OCI-LY1 (cell line): ENCODE measurements around the gene ZNF771.

Experiments
- H2AFZ ChIP-seq: fragments of 200-600 bp; sonication (generic), shearing (Covaris generic); 2 replicates; pipeline ENCODE4 v1.6.0; 2014; ENCODE audit warnings: antibody characterized with exemption, mild to moderate bottlenecking, low read length
- H3F3A ChIP-seq: fragments of 200-600 bp; sonication (generic), shearing (Covaris generic); 2 replicates; pipeline ENCODE4 v1.6.0; 2014; ENCODE audit warnings: mild to moderate bottlenecking, antibody characterized with exemption, low read length, moderate library complexity; ENCODE audit not compliant: insufficient read depth
- H3K27ac ChIP-seq: fragments of 200-600 bp; sonication (generic); 2 replicates; pipeline ENCODE4 v1.5.1; 2014; ENCODE audit warnings: low read length, mixed run types, mild to moderate bottlenecking, low read depth; ENCODE audit not compliant: poor library complexity, severe bottlenecking
- H3K27me3 ChIP-seq: fragments of 200-600 bp; sonication (generic); 2 replicates; pipeline ENCODE4 v1.6.0; 2014; ENCODE audit warnings: antibody characterized with exemption, mild to moderate bottlenecking, low read length, moderate library complexity; ENCODE audit not compliant: insufficient read depth
- H3K36me3 ChIP-seq: fragments of 200-600 bp; sonication (generic); 2 replicates; pipeline ENCODE4 v1.6.1; 2014; ENCODE audit warnings: mild to moderate bottlenecking, antibody characterized with exemption, low read length, moderate library complexity, mixed read lengths; ENCODE audit not compliant: insufficient read depth
- H3K4me1 ChIP-seq: fragments of 200-600 bp; sonication (generic); 2 replicates; pipeline ENCODE4 v1.5.1; 2014; ENCODE audit warnings: mild to moderate bottlenecking, low read length, moderate library complexity; ENCODE audit not compliant: insufficient read depth, severe bottlenecking
- H3K4me2 ChIP-seq: fragments of 200-600 bp; sonication (generic), shearing (Covaris generic); 2 replicates; pipeline ENCODE4 v1.6.1; 2014; ENCODE audit warnings: low read length
- H3K4me3 ChIP-seq: fragments of 200-600 bp; sonication (generic); 2 replicates; pipeline ENCODE4 v1.5.1; 2014; ENCODE audit warnings: low read length, low read depth, mild to moderate bottlenecking, mixed read lengths; ENCODE audit not compliant: poor library complexity, severe bottlenecking
- H3K79me2 ChIP-seq: fragments of 200-600 bp; shearing (Covaris generic); 2 replicates; pipeline ENCODE4 v1.6.1; 2016; ENCODE audit warnings: mixed run types, low read length, mixed read lengths; ENCODE audit not compliant: insufficient read depth
- H3K9ac ChIP-seq: fragments of 200-600 bp; sonication (generic), shearing (Covaris generic); 2 replicates; pipeline ENCODE4 v1.6.1; 2014; ENCODE audit warnings: mild to moderate bottlenecking, low read length, mixed read lengths
- H3K9me2 ChIP-seq: fragments of 200-600 bp; sonication (generic), shearing (Covaris generic); 2 replicates; pipeline ENCODE4 v1.6.1; 2014; ENCODE audit warnings: low read depth, mild to moderate bottlenecking, low read length, mixed read lengths
- H3K9me3 ChIP-seq: fragments of 200-600 bp; shearing (Covaris generic); 2 replicates; pipeline ENCODE4 v1.6.1; 2014; ENCODE audit warnings: low read length, mixed read lengths
- H4K20me1 ChIP-seq: fragments of 200-600 bp; sonication (generic), shearing (Covaris generic); 2 replicates; pipeline ENCODE4 v1.6.0; 2016; ENCODE audit warnings: mild to moderate bottlenecking, low read length; ENCODE audit not compliant: insufficient read depth
- EZH2 ChIP-seq: fragments of 200-600 bp; sonication (generic), shearing (Covaris generic); IDR thresholded peaks from 2 replicates; pipeline ENCODE4 v1.8.0; 2017; ENCODE audit warnings: borderline replicate concordance, mixed run types, mild to moderate bottlenecking, antibody characterized with exemption, low read length, moderate library complexity, mixed read lengths
- TF ChIP-seq, protein P1 (sequence below): fragments of 200-600 bp; sonication (generic), shearing (Covaris generic); IDR thresholded peaks from 2 replicates; pipeline ENCODE4 v1.5.1; 2017; ENCODE audit warnings: mild to moderate bottlenecking, antibody characterized with exemption, low read length, moderate library complexity, mixed read lengths

The ZNF771 gene

DNA sequence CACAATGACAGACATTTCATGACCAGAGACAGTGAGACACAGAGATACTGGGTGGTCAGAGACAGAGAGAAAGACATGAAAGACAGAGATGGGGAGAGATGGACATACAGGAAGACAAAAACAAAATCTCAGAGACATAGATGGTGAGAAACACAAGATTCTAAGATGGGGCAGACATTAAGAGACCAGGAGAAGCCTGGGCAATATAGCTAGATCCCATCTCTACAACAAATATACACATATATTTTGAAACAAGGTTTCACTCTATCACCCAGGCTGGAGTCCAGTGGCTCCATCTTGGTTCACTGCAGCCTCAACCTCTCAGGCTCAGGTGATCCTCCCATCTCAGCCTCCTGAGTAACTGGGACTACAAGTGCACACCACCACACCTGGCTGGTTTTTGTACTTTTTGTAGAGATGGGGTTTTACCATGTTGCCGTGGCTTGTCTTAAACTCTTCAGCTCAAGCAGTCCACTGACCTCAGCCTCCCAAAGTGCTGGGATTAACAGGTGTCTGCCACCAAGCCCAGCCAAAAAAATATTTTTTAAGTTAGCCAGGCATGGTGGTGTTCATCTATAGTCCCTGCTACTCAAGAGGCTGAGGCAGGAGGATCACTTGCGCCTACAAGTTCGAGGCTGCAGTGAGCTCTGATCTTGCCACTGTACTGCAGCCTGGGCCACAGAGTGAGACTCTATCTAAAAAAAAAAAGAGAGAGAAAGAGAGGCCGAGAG, 27.2 kb upstream of the ZNF771 start:
- peak overlapping the region; percentile 94; the same call in 1 of the 2 replicates for H3K9ac ChIP-seq
- peak overlapping the region; percentile 95 for H3K4me2 ChIP-seq
- no peaks in the 10 kb centered on the region for H3K27me3 ChIP-seq
- H3K4me3 ChIP-seq: peak overlapping the region; percentile 92
- TF ChIP-seq, protein P1, sequence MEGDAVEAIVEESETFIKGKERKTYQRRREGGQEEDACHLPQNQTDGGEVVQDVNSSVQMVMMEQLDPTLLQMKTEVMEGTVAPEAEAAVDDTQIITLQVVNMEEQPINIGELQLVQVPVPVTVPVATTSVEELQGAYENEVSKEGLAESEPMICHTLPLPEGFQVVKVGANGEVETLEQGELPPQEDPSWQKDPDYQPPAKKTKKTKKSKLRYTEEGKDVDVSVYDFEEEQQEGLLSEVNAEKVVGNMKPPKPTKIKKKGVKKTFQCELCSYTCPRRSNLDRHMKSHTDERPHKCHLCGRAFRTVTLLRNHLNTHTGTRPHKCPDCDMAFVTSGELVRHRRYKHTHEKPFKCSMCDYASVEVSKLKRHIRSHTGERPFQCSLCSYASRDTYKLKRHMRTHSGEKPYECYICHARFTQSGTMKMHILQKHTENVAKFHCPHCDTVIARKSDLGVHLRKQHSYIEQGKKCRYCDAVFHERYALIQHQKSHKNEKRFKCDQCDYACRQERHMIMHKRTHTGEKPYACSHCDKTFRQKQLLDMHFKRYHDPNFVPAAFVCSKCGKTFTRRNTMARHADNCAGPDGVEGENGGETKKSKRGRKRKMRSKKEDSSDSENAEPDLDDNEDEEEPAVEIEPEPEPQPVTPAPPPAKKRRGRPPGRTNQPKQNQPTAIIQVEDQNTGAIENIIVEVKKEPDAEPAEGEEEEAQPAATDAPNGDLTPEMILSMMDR: no peak
- TF ChIP-seq EZH2: no peak
- peaks cover 62% of the 10 kb centered on the region for H3K4me1 ChIP-seq
- H2AFZ ChIP-seq: no peak overlapping the region
- no peaks in the 10 kb centered on the region for H4K20me1 ChIP-seq
- peaks cover 8% of the 10 kb centered on the region; the same call in 1 of the 2 replicates for H3K79me2 ChIP-seq
- peaks cover 11% of the 10 kb centered on the region; the same call in 1 of the 2 replicates for H3F3A ChIP-seq
- H3K9me3 ChIP-seq: no peaks in the 10 kb centered on the region
- no peaks in the 10 kb centered on the region for H3K9me2 ChIP-seq
- peak overlapping the region; percentile 91 for H3K27ac ChIP-seq
- peaks cover 14% of the 10 kb centered on the region; the same call in 1 of the 2 replicates for H3K36me3 ChIP-seq

DNA sequence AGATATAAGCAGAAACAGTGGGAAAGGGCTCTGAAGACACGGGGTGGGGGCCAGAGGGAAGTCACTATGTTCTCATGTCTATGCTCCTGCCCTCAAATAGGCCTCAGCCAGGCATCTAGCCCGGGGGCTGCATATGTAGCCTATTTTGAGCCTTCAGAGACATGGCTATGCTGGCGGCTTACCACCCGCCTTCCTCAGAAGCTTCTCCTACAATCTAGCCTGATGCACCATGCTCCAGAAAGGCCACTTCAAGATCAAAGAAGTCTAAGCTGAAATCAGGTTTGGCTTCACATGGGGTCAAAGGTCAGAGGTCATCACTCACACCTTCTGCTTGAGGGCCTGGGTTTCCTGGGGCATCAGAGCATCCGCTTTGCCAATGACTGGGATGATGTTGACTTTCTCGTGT, 26.6 kb upstream of the ZNF771 start:
- Histone ChIP-seq H2AFZ (no peak overlapping the region), H3K4me2 (peak overlapping the region; percentile 95), H3K36me3 (peaks cover 14% of the 10 kb centered on the region; the same call in 1 of the 2 replicates), H3K9me2 (no peaks in the 10 kb centered on the region), H3K9ac (peak overlapping the region; percentile 94), H3K4me3 (peak overlapping the region; percentile 92), H3F3A (peaks cover 11% of the 10 kb centered on the region; the same call in 1 of the 2 replicates), H3K27ac (peak overlapping the region; percentile 91), H3K79me2 (peaks cover 8% of the 10 kb centered on the region; the same call in 1 of the 2 replicates), H3K4me1 (peaks cover 62% of the 10 kb centered on the region), H4K20me1 (no peaks in the 10 kb centered on the region), H3K9me3 (no peaks in the 10 kb centered on the region), H3K27me3 (no peaks in the 10 kb centered on the region)
- no peak for TF ChIP-seq EZH2
- TF ChIP-seq, protein P1: no peak

GRCh38 chr16:30381291-30382041, 25.9 kb upstream of the ZNF771 start:
- Histone ChIP-seq H3K4me2 (peak overlapping the region; percentile 95), H3K9ac (peak overlapping the region; percentile 94), H3K27ac (peak overlapping the region; percentile 91), H2AFZ (no peak overlapping the region), H3F3A (peaks cover 11% of the 10 kb centered on the region; the same call in 1 of the 2 replicates), H3K4me1 (peaks cover 62% of the 10 kb centered on the region), H3K9me3 (no peaks in the 10 kb centered on the region), H3K4me3 (peak overlapping the region; percentile 92), H4K20me1 (no peaks in the 10 kb centered on the region), H3K9me2 (no peaks in the 10 kb centered on the region), H3K79me2 (peaks cover 8% of the 10 kb centered on the region; the same call in 1 of the 2 replicates), H3K27me3 (no peaks in the 10 kb centered on the region), H3K36me3 (peaks cover 14% of the 10 kb centered on the region; the same call in 1 of the 2 replicates)
- no peak for TF ChIP-seq EZH2
- TF ChIP-seq, protein P1: no peak
